Gastrocnemius medialis (tissue), 4 donors: ENCODE data around the gene GEMIN5. TPM values are rescaled to one million over a fixed set of nuclear protein-coding genes. Genes with fewer than 3 reads are reported as not detected.

Experiments
- ATAC-seq, 2 donors: fragments of 150-250 bp; one replicate each; pipeline ENCODE4 v1.9.1; 2016
- DNase-seq, 2 donors: peaks; one replicate each; pipeline ENCODE4 v3.0.0-alpha.2; 2019
- H3K27ac ChIP-seq, 4 donors: fragments of 200-600 bp; sonication (generic); 1 replicate in 1 of 4; 2 replicates in 3 of 4; pipeline ENCODE4 v1.5.1; 2016 to 2018; ENCODE audit warnings: mild to moderate bottlenecking in 2 of 4, moderate library complexity in 1 of 4
- H3K27me3 ChIP-seq, 3 donors: fragments of 200-600 bp; sonication (generic) in 2 of 3; 1 replicate in 1 of 3; 2 replicates in 2 of 3; pipeline versions ENCODE4 v1.5.1 to v1.6.0; 2016 to 2019; ENCODE audit warnings: mild to moderate bottlenecking in 1 of 3, moderate library complexity in 1 of 3
- H3K36me3 ChIP-seq, 2 donors: fragments of 200-600 bp; sonication (generic) in 1 of 2; one replicate each; pipeline ENCODE4 v1.5.1; 2017 to 2018
- H3K4me1 ChIP-seq, 2 donors: fragments of 200-600 bp; sonication (generic) in 1 of 2; one replicate each; pipeline ENCODE4 v1.5.1; 2016 to 2017; ENCODE audit warnings: mild to moderate bottlenecking in 2 of 2
- H3K4me3 ChIP-seq, 4 donors: fragments of 200-600 bp; sonication (generic) in 3 of 4; 1 replicate in 1 of 4; 2 replicates in 3 of 4; pipeline ENCODE4 v1.5.1; 2016 to 2019; ENCODE audit warnings: mild to moderate bottlenecking in 2 of 4
- H3K9me3 ChIP-seq, 3 donors: fragments of 200-600 bp; sonication (generic) in 2 of 3; 1 replicate in 1 of 3; 2 replicates in 2 of 3; pipeline ENCODE4 v1.5.1; 2016 to 2019
- POLR2A ChIP-seq, 2 donors: fragments of 450-650 bp; IDR thresholded peaks; one replicate each; pipeline ENCODE4 v1.6.1; 2017; ENCODE audit warnings: antibody characterized with exemption in 2 of 2, mild to moderate bottlenecking in 2 of 2, moderate library complexity in 2 of 2
- in situ Hi-C, 4 donors: fragments of 200-750 bp; cut with MboI; loops; one replicate each; pipeline versions ENCODE4 v1.15.0 to v1.8.0; 2017; ENCODE audit warnings: low sequenced_read_pairs in 4 of 4
- intact Hi-C: fragments of 100-400 bp; cut with DNase I; formaldehyde crosslinking; loops from one replicate; pipeline ENCODE4 v1.15.1; 2023; ENCODE audit warnings: low total_unique reads
- total RNA-seq, 4 donors: library from RNA; depleted of rRNA; stranded (reverse); fragments of >200 nt; gene quantifications; one replicate each; pipeline versions ENCODE4 v1.1.0 to v1.2.3, GENCODE V29; 2016
- TF ChIP-seq, protein P1 (sequence below), 5 experiments: fragments of 450-650 bp in 3 of 5; fragments of 200-600 bp in 2 of 5; sonication (generic) in 2 of 5; IDR thresholded peaks in 4 of 5; conservative IDR thresholded peaks in 1 of 5; 1 replicate in 4 of 5; 2 replicates in 1 of 5; pipeline ENCODE4 v1.5.1; 2016 to 2019; ENCODE audit warnings: antibody characterized with exemption in 5 of 5, mild to moderate bottlenecking in 3 of 5, moderate library complexity in 3 of 5

GEMIN5 gene
- total RNA-seq, 4 donors from 2014 or later: 17.4 to 25.3 (median 23.8) TPM

GRCh38 chr5:154860765-154861164, 77.2 kb downstream of the GEMIN5 start:
- intact Hi-C loops: loop anchor here (5.0 kb wide), 1 partner anchor 37 kb away; no protein-coding TSS in a partner anchor
- no peak for TF ChIP-seq POLR2A (IDR thresholded peaks at IDR 0.05)
- TF ChIP-seq, protein P1, sequence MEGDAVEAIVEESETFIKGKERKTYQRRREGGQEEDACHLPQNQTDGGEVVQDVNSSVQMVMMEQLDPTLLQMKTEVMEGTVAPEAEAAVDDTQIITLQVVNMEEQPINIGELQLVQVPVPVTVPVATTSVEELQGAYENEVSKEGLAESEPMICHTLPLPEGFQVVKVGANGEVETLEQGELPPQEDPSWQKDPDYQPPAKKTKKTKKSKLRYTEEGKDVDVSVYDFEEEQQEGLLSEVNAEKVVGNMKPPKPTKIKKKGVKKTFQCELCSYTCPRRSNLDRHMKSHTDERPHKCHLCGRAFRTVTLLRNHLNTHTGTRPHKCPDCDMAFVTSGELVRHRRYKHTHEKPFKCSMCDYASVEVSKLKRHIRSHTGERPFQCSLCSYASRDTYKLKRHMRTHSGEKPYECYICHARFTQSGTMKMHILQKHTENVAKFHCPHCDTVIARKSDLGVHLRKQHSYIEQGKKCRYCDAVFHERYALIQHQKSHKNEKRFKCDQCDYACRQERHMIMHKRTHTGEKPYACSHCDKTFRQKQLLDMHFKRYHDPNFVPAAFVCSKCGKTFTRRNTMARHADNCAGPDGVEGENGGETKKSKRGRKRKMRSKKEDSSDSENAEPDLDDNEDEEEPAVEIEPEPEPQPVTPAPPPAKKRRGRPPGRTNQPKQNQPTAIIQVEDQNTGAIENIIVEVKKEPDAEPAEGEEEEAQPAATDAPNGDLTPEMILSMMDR (IDR thresholded peaks at IDR 0.05 in 4 of 5, conservative IDR thresholded peaks at IDR 0.05 in 1 of 5): no peak
- in situ Hi-C loops: no loop called here
- H3K36me3 ChIP-seq: peaks cover 0 to 9% of the 10 kb centered on the region in 2 donors
- H3K4me1 ChIP-seq: peaks cover 42% of the 10 kb centered on the region in 2 donors
- H3K9me3 ChIP-seq: no peaks in the 10 kb centered on the region
- H3K4me3 ChIP-seq: peak overlapping the region; percentile 74 to 98 (median 92)
- peak overlapping the region in 3 of 4 donors; percentile 95 to 97 (median 97) for H3K27ac ChIP-seq
- ATAC-seq: no peak
- no peak for DNase-seq
- no peaks in the 10 kb centered on the region for H3K27me3 ChIP-seq

DNA sequence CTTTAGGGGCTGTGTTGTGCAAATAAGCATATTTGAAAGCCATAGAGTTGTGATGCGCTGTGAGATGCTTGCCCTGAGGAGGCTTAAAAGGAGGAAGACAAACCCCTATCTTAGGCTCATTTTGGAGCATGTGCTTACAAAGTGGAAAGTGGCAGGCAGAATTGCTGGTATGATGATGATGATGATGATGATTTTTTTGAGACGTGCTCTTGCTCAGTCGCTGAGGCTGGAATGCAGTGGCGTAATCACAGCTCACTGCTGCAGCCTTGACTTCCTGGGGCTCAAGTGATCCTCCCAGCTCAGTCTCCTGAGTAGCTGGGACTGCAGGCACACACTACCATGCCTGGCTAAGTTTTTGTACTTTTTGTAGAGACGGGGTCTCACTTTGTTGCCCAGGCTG, 77.9 kb downstream of the GEMIN5 start:
- H3K9me3 ChIP-seq: no peaks in the 10 kb centered on the region
- peak overlapping the region; percentile 74 to 98 (median 92) for H3K4me3 ChIP-seq
- in situ Hi-C loops (no loop called here), intact Hi-C loops (loop anchor here (5.0 kb wide), 1 partner anchor 37 kb away; no protein-coding TSS in a partner anchor)
- peak; percentile 7 to 46 for DNase-seq
- peak overlapping the region; percentile 95 to 97 (median 97) for H3K27ac ChIP-seq
- no peaks in the 10 kb centered on the region for H3K27me3 ChIP-seq
- no peak for ATAC-seq
- peaks cover 0 to 3% of the 10 kb centered on the region in 2 donors for H3K36me3 ChIP-seq
- peaks cover 42% of the 10 kb centered on the region in 2 donors for H3K4me1 ChIP-seq
- TF ChIP-seq, protein P1 (IDR thresholded peaks at IDR 0.05 in 4 of 5, conservative IDR thresholded peaks at IDR 0.05 in 1 of 5): no peak
- no peak for TF ChIP-seq POLR2A (IDR thresholded peaks at IDR 0.05)

GRCh38 chr5:154858972-154859871, 78.8 kb downstream of the GEMIN5 start:
- peaks cover 42% of the 10 kb centered on the region in 2 donors for H3K4me1 ChIP-seq
- peak overlapping the region; percentile 74 to 98 (median 92) for H3K4me3 ChIP-seq
- TF ChIP-seq, protein P1 (IDR thresholded peaks at IDR 0.05 in 4 of 5, conservative IDR thresholded peaks at IDR 0.05 in 1 of 5): no peak
- no peak for TF ChIP-seq POLR2A (IDR thresholded peaks at IDR 0.05)
- H3K36me3 ChIP-seq: no peaks in the 10 kb centered on the region
- in situ Hi-C loops (no loop called here), intact Hi-C loops (loop anchor here (1.0 to 10.0 kb wide), 5 partner anchors 80 to 1736 kb away; partner anchors contain the start of genes GEMIN5 and LARP1)
- ATAC-seq (no peak), DNase-seq (no peak)
- H3K9me3 ChIP-seq: no peaks in the 10 kb centered on the region
- H3K27me3 ChIP-seq: no peaks in the 10 kb centered on the region
- peak overlapping the region; percentile 95 to 97 (median 97) for H3K27ac ChIP-seq

- Histone ChIP-seq H3K4me3 (peak within 1 kb of the TSS; percentile 74 to 98 (median 92)), H3K27me3 (no peaks in the 10 kb centered on the region), H3K4me1 (peaks cover 39 to 41% of the 10 kb centered on the region in 2 donors), H3K27ac (peak within 1 kb of the TSS; percentile 95 to 97 (median 97)), H3K36me3 (no peaks in the 10 kb centered on the region), H3K9me3 (no peaks in the 10 kb centered on the region)
- TF ChIP-seq, protein P1 (IDR thresholded peaks at IDR 0.05 in 4 of 5, conservative IDR thresholded peaks at IDR 0.05 in 1 of 5): no peak
- peak; percentile 92 to 96 for TF ChIP-seq POLR2A (IDR thresholded peaks at IDR 0.05)
- DNase-seq (peak; percentile 97 to 98), ATAC-seq (peak; percentile 79 to 80)
- intact Hi-C loops (loop anchor here (1.0 to 10.0 kb wide), 5 partner anchors 80 to 1736 kb away; partner anchors contain the start of genes GEMIN5 and LARP1), in situ Hi-C loops (no loop called here)
Observed at GRCh38 chr5:154858297-154858971, 79.6 kb downstream of the GEMIN5 start, which contains the start of gene CNOT8. CNOT8 (plus strand) TSS chr5:154858627; CDS start chr5:154863279, 4,652 bp downstream.
